OCI-M2 (cell line): ENCODE results near the gene SH3BP1.
"Not testable (repeated sequence)": the region's sequence is repeated elsewhere in the genome, so short reads cannot be mapped to it uniquely, and the experiment has no call there.

Experiments used
- DNase-seq: peaks from one replicate; lab custom pipeline; 2025; ENCODE audit not compliant: unreplicated experiment; lab: John Stamatoyannopoulos, UW

The SH3BP1 gene

DNA sequence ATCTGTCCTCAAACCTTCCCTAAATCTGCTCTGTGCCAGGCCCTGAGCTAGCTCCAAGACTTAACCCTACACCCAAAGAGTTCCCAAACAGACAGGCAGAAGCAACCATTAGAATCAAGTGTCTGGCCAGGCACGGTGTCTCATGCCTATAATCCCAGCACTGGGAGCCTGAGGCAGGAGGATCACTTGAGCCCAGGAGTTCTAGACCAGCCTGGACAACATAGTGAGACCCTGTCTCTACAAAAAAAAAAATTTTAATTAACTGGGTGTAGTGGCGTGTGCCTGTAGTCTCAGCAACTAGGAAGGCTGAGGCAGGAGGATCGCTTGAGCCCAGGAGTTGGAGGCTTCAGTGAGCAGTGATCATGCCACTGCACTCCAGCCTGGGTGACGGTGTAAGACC is 17.1 kb downstream of the SH3BP1 start:
- DNase-seq, result not testable (repeated sequence)

DNA sequence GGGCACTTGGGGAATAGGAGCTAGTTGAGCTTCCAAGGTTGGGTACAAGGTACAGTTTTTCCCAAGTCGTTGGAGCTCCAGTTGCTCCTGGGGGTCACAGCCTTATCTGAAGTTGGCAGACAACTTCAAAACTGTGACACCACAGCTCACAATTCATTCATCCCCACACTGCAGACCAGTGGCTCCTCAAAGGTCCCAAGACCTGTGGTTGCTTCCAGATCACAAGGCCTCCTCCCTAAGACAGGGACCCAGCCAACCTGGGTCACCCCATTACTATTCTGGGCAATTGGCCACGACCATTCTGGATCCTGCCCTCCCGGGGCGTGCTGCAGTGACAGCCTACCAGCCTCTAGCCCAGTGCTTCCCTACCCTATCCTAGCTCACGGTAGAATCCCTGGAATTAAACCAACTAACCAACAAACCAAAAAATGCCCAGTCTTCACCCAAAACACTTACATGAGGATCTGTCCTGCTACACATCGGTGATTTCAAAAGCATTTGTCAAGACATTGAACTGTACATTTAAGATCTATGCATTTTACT is 18.2 kb downstream of the SH3BP1 start:
- DNase-seq, result no peak

- peak; percentile 88 for DNase-seq
Observed at GRCh38 chr22:37658133-37659065, 18.9 kb downstream of the SH3BP1 start, which contains the start of gene PDXP. Gene PDXP (plus strand): TSS chr22:37658723. CDS start chr22:37658783, 60 bp downstream.

GRCh38 chr22:37659066-37659896 is 19.8 kb downstream of the SH3BP1 start:
- no peak for DNase-seq

- DNase-seq, result no peak
Observed at GRCh38 chr22:37659897-37660708, 20.6 kb downstream of the SH3BP1 start.

- DNase-seq, result no peak
Observed at GRCh38 chr22:37660709-37661045, 21.2 kb downstream of the SH3BP1 start.

GRCh38 chr22:37661160-37661924 is 21.9 kb downstream of the SH3BP1 start:
- no peak for DNase-seq

DNA sequence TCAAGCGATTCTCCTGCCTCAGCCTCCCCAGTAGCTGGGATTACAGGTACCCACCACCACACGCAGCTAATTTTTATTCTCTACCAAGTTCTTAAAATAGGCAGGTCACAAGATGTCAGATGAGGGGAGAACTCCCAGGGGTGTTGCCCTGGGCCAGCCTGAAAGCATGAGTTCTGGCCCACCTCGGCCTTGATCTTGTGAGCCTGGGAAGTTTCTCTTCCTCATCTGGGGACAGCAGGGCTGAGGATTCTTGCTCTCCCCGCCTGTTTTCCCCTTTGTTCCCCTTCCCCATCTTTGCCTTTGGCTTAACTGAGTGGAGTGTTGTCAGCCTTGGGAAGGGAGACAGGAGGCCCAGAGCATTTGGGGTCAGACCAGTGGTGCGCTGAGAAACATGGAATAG is 22.6 kb downstream of the SH3BP1 start:
- no peak for DNase-seq

- no peak for DNase-seq
Observed at GRCh38 chr22:37663521-37664140, 24.2 kb downstream of the SH3BP1 start.

GRCh38 chr22:37664249-37665101 is 25.0 kb downstream of the SH3BP1 start:
- DNase-seq, result no peak

GRCh38 chr22:37665487-37665886 is 26.0 kb downstream of the SH3BP1 start:
- no peak for DNase-seq

GRCh38 chr22:37669586-37669985 is 30.1 kb downstream of the SH3BP1 start:
- DNase-seq, result no peak

GRCh38 chr22:37672206-37672919 is 32.9 kb downstream of the SH3BP1 start:
- DNase-seq, result no peak

GRCh38 chr22:37672920-37673455 is 33.5 kb downstream of the SH3BP1 start:
- no peak for DNase-seq

DNA sequence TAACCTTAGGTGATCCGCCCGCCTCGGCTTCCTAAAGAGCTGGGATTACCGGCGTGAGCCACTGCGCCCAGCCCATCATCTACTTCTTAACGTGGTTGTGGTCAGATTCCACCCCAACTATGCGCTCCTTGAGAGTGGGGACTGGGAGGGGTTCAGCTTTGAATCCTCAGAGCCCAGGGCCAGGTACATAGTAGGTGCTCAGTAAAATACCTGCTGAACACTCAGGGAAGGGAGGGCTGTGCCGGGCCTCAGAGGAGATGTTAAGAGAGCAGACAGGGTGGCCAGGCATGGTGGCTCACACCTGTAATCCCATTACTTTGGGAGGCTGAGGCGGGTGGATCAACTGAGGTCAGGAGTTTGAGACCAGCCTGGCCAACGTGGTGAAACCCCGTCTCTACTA is 34.8 kb downstream of the SH3BP1 start:
- no peak for DNase-seq

DNA sequence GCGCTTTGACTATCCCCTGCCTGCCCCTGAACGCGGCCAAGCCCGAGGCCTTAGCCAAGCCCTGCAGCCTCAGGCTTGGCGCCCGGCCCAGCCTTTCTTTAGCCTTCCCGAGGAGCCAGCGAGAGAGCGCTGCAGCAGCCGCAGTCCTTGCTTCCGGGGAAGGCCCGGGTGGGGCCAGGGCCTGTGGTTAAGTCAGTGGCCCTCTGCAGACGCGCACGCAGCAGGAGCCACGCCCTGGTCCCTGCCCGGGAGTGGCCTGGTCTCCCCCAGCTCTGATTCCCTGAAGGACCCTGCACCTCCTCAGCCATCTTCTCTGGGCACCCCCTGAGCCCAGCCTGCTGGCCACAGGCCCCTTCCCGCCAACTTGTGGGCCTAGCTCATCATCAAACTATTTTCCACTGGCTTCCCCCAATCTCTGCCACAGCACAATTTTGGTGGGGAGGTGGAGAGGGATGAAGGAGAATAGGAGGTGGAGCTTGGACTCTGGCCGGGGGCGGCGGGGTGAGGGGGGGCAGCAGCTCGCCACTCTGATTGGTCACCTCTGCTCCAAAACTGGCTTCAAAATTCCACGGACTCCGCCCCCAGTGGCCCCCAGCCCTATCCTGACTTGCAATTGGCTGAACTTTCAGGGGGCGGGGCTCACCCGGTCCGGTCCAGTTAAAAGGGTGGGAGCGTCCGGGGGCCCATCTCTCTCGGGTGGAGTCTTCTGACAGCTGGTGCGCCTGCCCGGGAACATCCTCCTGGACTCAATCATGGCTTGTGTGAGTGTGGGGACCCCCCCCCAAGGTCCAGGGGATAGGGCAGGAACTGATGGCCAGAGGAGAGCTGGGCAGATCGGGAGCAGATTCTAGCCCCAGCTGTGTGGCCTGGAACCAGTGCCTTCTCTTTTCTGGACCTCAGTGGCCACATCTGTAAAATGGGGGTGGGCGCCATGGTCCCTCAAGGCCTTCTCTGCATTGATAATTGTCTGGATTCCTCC is 35.8 kb downstream of the SH3BP1 start, which contains the start of gene LGALS1:
Gene LGALS1, plus strand, starts transcription at position 686 of the 979 bp plus-strand sequence. Its CDS starts 67 bp downstream, at position 753.
- no peak for DNase-seq
